Stimulated activated CD4-positive, alpha-beta T cell treated with anti-CD3 and anti-CD28 coated beads, Interleukin-12 subunit alpha, Interleukin-12 subunit beta, amount 100 ng/mL, for 4 hours (primary cell): ENCODE data around the gene REEP1.
"Not testable (repeated sequence)": the region's sequence is repeated elsewhere in the genome, so short reads cannot be mapped to it uniquely, and the experiment has no call there.

ENCODE experiments used
- DNase-seq: peaks from one replicate; pipeline ENCODE4 v3.0.0-alpha.2; 2020

The REEP1 gene

DNA sequence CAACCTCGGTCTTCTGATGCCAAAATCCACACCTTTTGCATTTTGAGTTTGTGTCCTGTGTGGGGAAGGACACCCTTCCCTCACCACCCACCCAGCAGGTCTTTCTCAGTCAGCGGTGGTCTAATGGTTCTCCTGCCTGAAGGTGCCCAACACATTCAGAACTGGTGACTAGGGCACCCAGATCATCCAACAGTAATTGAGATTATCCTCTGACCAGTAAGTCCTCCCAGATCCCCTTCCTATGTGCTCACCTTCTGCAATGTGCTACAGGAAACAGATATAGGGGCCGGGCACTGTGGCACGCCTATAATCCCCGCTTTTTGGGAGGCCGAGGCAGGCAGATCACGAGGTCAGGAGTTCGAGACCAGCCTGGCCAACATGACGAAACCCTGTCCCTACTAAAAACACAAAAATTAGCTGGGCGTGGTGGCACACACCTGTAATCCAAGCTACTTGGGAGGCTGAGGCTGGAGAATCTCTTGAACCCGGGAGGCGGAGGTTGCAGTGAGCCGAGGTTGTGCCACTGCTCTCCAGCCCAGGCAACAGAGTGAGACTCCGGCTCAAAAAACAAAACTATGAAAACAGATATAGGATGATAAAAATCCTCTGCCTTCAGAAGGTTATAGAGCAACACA, 56.2 kb downstream of the REEP1 start:
- no peak for DNase-seq

DNA sequence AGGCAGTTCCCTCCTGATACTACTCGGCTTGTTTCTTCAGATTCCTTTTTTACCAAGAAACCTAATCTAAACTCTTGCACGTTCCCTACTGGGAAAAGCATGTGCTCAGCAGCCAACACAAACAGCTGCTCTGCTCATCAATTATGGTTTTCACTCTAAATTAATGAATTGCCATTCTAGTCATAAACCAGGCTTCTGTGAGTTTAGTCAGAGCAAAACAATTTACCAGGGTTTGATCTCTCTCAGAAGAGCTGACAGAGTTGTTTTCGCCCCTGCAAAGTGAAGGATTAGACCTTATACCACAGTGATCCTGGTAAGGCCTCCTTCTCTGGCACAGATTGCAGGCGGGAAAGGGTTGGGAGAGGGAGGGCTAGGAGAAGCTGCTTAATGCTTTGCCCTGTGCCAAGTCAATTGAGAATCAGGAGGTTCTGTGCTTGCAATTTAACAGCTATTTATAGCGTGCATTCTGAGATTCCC, 57.2 kb downstream of the REEP1 start:
- no peak for DNase-seq

DNA sequence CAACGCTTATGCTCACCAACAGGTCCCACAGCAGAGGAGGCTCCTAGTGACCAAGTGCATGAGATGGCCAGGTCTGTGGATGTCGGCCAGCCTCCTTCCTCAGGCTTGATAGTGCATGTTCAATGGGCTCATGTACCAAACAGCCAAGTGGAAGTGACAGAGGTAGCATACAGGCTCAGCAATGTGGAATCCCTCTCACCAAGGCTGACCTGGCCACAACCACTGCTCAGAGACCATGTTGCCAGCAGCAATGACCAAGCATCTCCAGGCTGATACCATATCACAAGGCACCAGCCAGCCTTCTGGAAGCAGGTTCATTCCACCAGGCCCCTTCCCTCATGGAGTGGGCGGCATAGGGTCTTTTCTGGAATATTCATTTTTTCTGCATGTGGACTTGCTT, 61.5 kb downstream of the REEP1 start:
- no peak for DNase-seq

DNA sequence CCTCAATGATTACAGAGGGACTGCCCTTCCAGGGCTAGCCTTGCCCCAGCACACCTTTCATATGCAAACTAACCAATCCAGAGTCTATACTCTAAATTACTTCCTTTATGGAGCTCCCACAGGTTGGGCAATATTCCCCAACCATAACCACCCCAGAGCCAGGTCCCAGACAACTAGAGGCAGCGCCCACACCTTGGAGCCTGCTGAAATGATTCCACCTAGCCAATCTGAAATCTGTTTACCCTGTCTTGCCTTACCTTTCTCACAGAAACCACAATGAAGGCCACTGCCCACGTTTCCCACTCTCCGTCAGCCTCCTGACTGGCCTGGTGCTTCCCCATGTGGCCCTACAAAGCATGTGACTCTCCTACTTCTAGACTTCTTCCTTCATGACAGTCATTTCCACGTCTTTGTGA, 62.0 kb downstream of the REEP1 start:
- DNase-seq = no peak

DNA sequence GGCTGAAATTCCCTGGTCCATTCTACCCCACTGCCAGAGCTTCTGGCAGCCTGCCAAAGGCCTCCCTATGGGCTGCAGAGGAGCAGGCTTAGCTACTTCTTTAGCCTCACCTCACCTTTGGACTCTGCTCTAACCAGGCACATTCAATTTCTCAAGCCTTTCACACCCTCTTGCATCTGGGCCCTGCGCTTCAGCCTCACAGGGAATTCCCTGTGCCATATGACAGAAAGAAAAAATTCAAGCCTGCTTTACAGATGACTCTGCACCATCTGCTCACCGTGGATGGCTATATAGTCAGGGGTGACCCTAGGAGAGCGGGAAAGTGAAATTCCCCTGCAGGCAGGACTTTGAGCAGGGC, 62.5 kb downstream of the REEP1 start:
- DNase-seq = no peak

DNA sequence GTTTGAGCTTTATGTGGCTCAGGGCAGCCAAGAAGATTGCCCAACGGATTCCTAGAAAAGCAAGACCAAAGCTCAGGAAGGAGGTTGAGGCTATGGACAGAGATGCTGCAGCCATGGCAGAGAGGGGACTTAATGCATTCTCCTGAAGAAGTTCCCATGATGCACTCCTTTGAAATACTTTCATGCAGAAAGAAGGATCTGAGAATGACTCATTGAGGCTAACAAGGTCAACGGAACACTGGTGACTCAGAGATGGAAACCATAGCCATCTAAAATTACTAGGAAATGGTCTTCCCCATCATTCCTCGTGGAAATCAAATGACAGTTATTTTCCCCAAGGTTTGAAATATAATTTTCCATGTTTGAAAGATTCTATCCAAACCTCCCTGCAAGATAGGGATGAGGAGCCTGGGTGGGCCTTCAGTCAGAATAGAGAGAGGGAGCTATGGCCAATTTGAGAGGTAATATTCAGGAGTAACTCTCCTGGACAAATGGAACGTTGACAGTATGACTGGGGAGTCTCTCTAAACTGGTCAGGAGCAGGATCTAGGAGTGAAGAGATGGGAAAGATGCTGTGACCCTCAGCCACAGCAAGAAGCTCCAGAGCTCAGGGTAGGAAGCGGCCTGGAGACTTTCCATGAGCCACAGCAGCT, 63.0 kb downstream of the REEP1 start:
- DNase-seq = no peak

DNA sequence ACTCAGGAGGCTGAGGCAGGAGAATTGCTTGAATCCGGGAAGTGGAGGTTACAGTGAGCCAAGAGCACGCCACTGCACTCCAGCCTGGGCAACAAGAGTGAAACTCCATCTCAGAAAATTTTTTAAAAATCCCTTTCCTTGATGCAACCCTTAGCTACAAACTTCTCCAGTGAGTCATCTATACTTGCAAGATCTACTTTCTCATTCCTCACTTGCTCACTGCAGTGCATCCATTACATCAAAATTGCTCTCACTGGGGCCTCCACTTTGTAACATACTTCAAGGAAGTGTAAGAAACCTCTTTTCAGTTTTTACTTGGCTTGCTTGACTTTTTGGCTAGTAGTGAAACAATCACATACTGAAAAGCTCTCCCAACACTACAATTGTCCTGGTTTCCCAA, 65.3 kb downstream of the REEP1 start:
- no peak for DNase-seq

DNA sequence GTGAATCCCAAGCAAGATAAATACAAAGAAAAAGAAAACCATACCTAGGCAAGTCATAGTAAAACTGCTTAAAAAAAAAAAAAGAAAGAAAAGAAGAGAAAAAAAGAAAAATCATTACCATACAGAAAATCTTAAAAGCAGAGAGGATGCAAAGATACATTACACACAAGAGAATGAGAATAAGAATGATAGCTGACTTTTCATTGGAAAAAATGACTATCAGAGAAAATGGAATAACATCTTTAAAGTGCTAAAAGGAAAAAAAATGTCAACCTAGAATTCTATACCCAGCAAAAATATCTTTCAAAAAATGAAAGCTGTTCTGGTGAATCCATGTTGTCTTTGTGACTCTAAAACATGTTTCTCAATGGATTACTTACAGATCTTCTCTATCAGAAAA, 66.2 kb downstream of the REEP1 start:
- no peak for DNase-seq

DNA sequence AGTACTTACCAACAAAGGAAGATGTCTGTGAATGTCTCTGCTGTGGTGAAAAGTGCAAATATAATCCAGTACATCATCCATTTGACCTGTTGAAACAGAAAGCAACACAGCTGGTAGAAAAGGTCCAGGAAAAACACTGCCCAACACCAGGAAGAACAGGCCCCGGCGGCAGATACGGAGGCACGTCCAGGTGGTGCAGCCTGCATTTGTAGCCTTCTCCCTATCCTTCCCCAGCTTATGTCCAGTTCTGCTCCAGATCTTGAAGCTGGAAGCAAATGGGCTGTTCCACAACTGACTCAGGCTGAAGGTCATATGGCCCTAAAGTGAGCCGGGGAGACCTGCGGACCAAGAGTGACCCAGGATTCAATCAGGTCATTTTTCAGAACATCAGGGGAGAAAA, 73.5 kb downstream of the REEP1 start:
- no peak for DNase-seq

DNA sequence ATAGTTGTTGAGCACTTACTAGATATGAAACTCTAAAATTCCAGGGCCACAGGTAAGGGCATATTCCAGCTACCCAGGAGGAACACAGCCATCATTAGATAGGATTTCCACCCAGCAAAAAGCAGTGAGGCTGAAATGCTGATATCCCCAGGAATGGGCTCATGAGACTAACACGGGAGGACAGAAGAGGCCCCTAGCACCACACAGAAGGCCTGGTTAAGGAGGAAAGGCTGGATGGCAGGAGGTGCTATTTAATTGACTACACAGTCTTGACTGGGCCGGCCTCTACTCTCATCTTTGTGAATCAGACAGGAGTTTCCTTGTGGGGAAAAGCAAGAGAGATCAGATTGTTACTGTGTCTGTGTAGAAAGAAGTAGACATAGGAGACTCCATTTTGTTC, 76.4 kb downstream of the REEP1 start:
- DNase-seq = no peak

DNA sequence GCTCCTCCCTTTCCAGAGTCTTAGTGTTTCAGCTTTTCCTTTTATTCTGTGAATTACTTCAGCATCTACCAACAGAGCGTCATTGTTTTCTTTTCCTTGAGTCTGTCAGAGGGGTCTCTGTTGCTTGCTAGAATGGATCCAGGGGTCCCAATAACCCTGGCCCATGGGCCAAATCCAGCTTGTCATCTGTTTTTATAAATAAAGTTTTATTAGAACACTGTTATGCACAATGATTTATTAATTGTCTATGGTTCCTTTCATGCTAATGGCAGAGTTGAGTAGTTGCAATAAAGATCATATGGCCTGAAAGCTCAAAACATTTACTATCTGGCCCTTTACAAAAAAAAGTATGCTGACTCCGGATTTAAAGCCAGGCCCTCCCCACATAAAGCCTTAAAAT, 79.3 kb downstream of the REEP1 start:
- no peak for DNase-seq

DNA sequence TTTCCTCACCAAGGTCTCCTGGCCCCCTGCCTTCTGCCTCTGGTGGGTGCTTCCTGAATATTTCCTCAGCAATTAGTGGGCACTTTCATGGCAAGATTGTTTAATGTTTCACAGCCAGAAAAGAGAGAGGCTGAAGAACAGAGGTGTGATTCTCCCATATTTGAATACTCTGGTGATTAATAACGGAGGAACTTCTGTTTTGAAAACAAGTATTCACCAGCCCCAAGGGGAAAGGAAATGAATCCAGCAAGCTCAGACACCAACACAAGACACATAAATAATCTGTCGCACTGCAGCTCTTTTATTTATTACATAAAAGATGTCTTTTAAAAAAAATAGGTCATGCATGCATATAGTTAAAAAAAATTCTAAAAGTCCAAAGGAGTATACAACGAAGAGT, 80.4 kb downstream of the REEP1 start:
- no peak for DNase-seq

DNA sequence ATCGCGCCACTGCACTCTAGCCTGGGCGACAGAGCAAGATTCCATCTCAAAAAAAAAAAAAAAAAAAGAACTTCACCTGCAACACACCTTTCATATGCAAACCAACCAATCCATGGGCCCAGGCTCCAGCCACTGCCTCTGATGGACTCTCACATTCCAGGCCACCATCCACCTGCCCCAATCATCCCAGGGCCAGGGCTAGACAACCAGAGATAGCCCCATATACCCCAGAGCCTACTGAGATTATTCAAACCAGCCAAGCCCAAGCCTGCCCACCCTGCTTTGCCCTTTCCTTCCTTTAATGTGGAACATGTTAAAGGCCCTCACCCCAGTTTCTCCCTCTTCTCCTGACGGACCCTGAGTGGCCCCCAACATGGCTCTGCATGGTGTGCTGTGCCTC, 81.1 kb downstream of the REEP1 start:
- no peak for DNase-seq

DNA sequence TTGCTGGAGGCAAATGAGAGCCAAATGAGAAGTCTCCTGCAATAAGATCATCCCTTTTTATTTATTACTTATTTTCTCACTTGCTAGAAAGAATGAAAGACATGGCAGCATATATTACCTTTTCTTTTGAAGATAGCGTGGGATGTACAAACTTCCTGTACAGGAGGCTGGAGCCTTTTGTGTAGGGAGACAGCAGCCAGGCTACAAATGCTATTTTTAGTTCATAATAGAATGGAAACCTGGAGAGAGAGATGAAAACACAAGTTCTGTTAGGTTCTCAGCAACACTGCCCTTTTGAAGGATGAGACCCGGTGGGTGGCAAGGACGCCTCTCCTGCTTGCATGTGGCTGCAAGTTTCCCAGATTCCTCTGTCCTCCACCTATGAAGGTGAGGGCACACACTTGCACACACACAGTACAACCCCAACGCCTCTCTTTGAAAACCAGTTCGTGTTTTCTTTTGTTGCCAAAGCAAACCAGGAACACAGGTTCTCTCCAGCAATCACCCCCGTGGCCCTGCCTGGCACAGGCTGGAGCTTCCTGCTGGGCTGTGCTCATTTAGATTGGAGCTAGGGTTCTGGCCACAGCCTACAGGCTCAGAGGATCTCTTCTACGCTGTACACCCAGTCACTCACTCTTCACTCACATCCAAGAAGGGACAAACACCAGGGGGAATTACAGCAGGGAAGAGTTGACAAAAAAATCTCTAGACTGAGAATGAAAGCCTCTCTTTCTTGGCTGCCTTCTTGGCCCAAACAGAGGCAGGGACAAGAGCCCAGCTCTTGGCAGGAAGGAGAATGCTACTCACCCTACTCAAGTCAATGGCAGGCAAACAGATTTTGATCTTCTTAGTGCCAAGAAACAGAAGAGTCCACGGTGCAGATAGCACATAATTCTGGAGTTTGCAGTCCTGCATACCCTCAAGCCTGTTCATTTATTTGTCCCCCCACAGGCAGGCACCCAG, 82.6 kb downstream of the REEP1 start:
- no peak for DNase-seq

DNA sequence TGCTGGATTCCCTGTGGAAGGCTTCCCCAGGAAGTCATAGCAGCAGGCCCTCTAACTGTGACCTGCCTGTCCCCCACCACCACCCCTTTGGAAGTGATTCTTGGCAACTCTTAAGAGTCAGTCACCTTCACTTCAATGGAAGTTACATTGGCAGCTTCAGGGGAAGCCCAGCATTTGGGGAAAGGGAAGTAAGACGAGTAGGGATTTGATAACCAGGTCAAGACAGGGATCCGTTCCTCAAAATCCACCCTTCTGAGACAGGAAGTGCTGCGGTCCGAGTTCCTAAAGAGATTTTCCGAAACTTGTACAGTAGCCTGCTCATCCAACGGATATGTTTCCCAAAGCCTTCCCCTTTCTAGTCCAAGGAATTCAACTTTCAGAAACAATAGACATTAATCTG, 84.0 kb downstream of the REEP1 start:
- no peak for DNase-seq

DNA sequence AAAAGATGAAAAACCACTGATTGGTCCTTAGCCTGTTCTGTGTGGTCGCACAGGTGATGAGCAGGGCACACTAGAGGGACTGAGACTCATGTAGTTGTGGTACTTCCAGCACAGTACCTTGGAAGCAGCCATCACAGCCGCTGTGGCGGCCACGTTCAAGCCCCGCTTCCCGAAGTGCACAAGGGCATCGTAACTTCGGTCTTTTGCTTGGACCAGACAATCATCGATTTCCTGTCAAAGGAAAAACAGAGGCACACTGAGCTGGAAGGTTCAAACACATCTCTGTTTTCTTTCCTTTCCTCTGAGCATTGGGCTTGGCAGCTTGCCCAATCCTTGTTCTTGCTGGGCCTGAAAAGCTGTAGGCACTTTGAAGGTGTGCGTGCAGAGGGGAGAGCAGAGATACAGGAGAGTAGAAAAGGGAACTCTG, 85.6 kb downstream of the REEP1 start:
- no peak for DNase-seq

DNA sequence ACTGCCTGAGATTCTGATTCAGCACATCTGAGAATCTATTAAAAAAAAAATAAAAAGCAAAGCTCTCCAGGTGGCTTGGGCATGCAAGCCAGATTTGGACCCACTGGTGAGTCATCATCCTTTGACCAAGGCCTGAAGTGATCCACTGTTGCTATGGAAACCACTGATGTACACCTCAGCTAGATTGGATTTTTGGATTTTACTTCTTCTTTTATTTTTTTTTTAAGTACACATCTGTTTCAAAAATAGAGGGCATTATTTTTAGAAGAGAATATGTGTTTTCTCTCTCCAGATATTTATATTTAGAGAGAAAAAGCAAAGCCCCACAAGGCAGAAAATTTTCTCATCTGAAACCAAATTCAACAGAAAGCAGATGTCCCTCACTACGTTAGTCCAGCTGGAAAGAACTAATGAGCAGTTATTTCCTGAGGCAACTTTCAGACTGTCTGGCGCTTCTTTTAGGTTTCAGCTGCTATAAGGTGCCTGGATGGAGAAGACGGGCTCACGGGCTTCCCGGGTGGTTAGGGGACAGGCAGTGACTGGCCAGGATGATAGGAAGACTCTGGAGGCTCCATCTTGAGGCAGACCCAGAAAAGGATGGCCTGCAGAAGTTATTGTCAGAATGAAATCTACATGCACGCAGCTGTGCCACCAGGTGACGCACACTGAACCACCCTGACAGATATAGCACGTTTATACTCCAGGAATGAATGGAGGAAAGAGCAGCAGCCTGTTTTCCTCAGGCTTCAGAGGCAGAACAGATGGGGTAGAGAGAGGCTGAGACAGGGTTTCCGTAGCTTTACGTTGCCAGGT, 87.6 kb downstream of the REEP1 start:
- DNase-seq = no peak

DNA sequence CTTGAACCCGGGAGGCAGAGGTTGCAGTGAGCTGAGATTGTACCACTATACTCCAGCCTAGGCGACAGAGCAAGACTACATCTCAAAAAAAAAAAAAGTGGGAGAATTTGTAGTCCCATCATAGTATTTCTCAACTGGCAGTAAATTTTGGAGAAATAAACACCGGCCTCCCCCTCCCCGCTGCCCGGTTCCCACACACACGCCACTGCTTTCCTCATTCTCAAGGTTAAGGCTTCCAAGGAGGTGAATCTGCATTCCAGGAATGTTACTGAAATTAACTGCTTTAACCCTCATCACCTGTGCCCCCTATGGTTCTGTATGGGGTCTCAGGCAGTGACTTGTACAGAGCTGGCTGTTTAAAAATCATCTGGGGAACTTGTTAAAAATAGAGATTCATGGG, 88.2 kb downstream of the REEP1 start:
- no peak for DNase-seq

DNA sequence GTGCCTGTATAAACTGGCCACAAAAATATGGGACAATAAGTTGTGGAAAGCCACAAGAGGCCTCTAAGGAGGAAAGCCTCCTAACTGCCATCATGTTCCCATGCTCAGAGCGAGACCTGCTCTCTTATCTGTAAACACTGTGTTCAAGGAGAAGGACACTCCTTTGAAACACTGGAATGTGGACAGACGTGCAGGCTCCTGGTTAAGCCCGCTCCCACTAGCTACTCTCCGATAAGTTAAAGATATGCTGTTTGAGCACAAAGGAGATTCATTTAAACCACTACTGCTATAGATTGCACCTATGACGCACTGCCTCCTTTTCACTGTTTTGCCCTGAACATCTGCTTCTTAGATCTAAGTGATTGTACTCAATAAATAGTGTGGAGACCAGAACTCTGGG, 92.2 kb downstream of the REEP1 start:
- not testable (repeated sequence) for DNase-seq

DNA sequence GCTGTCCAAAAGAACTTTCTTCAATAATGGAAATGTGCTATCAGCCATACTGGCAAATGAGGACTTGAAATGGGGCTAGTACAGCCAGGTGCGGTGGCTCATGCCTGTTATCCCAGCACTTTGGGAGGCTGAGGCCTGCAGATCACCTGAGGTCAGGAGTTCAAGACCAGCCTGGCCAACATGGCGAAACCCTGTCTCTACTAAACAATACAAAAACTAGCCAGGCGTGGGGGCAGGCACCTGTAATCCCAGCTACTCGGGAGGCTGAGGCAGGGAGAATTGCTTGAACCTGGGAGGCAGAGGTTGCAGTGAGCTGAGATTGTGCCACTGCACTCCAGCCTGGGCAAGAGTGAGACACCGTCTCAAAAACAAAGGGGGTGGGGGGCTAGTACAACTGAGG, 92.6 kb downstream of the REEP1 start:
- not testable (repeated sequence) for DNase-seq

DNA sequence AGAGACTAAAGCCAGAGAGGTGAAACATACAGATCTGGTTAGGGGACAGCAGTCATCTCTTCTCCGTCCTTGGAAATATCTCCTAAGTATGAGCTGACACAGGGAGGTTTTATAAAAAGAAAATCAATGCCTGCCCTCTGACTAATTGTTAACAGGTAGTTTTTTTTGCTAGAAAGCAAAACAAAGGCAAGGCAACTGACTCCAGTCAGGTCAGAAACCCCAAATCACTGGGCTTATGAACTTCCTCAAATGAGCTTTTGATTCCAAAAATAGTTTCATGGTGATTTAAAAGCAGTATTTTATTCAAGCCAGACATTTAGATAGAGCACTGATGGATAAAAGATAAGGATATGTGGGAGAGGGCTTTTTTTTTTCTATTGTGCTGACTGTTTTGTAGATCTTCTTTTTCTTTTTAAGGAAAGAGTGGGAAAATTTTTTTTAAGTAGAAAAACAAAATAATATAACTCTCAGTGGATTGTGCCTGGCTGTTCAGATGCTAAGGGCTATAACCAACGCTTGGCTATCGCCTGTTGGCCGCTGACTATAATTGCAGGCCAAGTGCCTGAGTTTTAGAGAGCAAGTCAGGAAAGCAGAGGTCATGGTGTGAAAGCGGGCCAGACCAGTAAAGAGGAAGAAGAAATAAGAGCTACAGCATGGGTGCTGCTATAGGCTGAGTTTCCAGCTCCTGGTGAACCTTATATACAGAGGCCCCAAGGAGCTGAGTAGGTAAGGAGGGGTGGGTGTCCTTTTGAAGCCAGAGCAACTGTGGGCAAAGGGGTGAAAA, 93.3 kb downstream of the REEP1 start:
- DNase-seq = no peak

DNA sequence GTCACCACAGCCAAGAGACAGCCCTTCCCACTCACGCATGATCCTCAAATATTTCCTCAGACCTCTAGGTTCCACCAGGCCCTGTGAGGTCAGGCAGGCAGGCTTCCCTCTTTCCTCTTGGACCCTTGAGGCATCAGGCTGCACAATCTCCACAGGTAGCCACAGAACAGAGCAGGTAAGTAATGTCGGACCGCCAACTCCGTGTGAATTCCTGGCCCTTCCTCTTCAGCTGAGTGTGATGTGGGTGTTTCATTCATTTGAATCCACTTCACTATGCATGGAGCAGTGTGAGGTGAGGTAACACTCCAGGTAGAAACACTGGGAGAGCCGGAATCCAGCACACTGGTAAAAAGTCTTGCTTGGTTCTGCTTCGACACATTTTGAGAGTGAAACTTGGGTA, 94.2 kb downstream of the REEP1 start:
- no peak for DNase-seq
